H9 (cell line): ENCODE measurements around the gene CRACR2A. TPM values are rescaled to one million over a fixed set of nuclear protein-coding genes. Genes with fewer than 3 reads are reported as not detected.

Source experiments
- DNase-seq: peaks from one replicate; pipeline ENCODE4 v3.0.0-alpha.2; 2017
- H2AFZ ChIP-seq: one replicate; pipeline ENCODE4 v1.6.1; 2013; ENCODE audit warnings: mild to moderate bottlenecking, low read length, control low read depth, moderate library complexity
- H2AK5ac ChIP-seq: 2 replicates; pipeline ENCODE4 v1.6.1; 2013; ENCODE audit warnings: low read length, control low read depth, mixed read lengths; ENCODE audit not compliant: insufficient read length
- H2BK120ac ChIP-seq: one replicate; pipeline ENCODE4 v1.6.1; 2013; ENCODE audit warnings: low read depth, mild to moderate bottlenecking, low read length, control low read depth, inconsistent platforms; ENCODE audit not compliant: poor library complexity, severe bottlenecking
- H2BK12ac ChIP-seq: 2 replicates; pipeline ENCODE4 v1.6.1; 2013; ENCODE audit warnings: low read length, control low read depth, mixed read lengths, low read depth; ENCODE audit not compliant: insufficient read length
- H2BK15ac ChIP-seq: 2 replicates; pipeline ENCODE4 v1.6.1; 2013; ENCODE audit warnings: low read depth, low read length, control low read depth
- H2BK20ac ChIP-seq: one replicate; pipeline ENCODE4 v1.6.1; 2013; ENCODE audit warnings: low read depth, mild to moderate bottlenecking, low read length, control low read depth, inconsistent platforms; ENCODE audit not compliant: poor library complexity, severe bottlenecking
- H2BK5ac ChIP-seq: 2 replicates; pipeline ENCODE4 v1.6.1; 2013; ENCODE audit warnings: low read length, control low read depth, mixed read lengths; ENCODE audit not compliant: insufficient read length
- H3K14ac ChIP-seq: 2 replicates; pipeline ENCODE4 v1.6.1; 2013; ENCODE audit warnings: low read length, control low read depth; ENCODE audit not compliant: insufficient read depth
- H3K18ac ChIP-seq: 2 replicates; pipeline ENCODE4 v1.6.1; 2013; ENCODE audit warnings: low read depth, mild to moderate bottlenecking, mixed read lengths, low read length, control low read depth; ENCODE audit not compliant: insufficient read length
- H3K23ac ChIP-seq: 2 replicates; pipeline ENCODE4 v1.6.1; 2013; ENCODE audit warnings: low read length, control low read depth, mixed read lengths, low read depth; ENCODE audit not compliant: insufficient read length
- H3K23me2 ChIP-seq: 2 replicates; pipeline ENCODE4 v1.6.1; 2013; ENCODE audit warnings: low read depth, mild to moderate bottlenecking, mixed read lengths, low read length, control low read depth; ENCODE audit not compliant: insufficient read length, poor library complexity, severe bottlenecking
- H3K27ac ChIP-seq: 2 replicates; pipeline ENCODE4 v1.5.1; 2013; ENCODE audit warnings: low read length, control low read depth, mixed read lengths, low read depth; ENCODE audit not compliant: insufficient read length
- H3K27me3 ChIP-seq: 2 replicates; pipeline ENCODE4 v1.6.1; 2013; ENCODE audit warnings: low read length, control low read depth, inconsistent platforms; ENCODE audit not compliant: insufficient read depth
- H3K4ac ChIP-seq: 2 replicates; pipeline ENCODE4 v1.6.1; 2013; ENCODE audit warnings: low read depth, mild to moderate bottlenecking, control low read depth, inconsistent platforms, low read length, moderate library complexity
- H3K4me1 ChIP-seq: 2 replicates; pipeline ENCODE4 v1.6.1; 2013; ENCODE audit warnings: low read length, control low read depth, inconsistent platforms; ENCODE audit not compliant: insufficient read depth
- H3K4me2 ChIP-seq: 2 replicates; pipeline ENCODE4 v1.6.1; 2013; ENCODE audit warnings: low read length, control low read depth, mixed read lengths; ENCODE audit not compliant: insufficient read length, insufficient read depth
- H3K56ac ChIP-seq: 2 replicates; pipeline ENCODE4 v1.6.1; 2013; ENCODE audit warnings: low read depth, mild to moderate bottlenecking, mixed read lengths, low read length, control low read depth; ENCODE audit not compliant: insufficient read length
- H3K79me1 ChIP-seq: 2 replicates; pipeline ENCODE4 v1.6.1; 2013; ENCODE audit warnings: low read depth, mild to moderate bottlenecking, moderate library complexity, low read length, control low read depth, inconsistent platforms; ENCODE audit not compliant: insufficient read depth, poor library complexity, severe bottlenecking
- H3K79me2 ChIP-seq: 2 replicates; pipeline ENCODE4 v1.6.1; 2013; ENCODE audit warnings: low read length, control low read depth, inconsistent platforms; ENCODE audit not compliant: insufficient read depth
- H3K9ac ChIP-seq: 2 replicates; pipeline ENCODE4 v1.6.1; 2013; ENCODE audit warnings: low read length, control low read depth, mixed read lengths; ENCODE audit not compliant: insufficient read length; ENCODE audit errors: extremely low read depth
- H3K9me3 ChIP-seq: one replicate; pipeline ENCODE4 v1.6.1; 2013; ENCODE audit warnings: low read depth, low read length, inconsistent platforms; ENCODE audit not compliant: control insufficient read depth
- H3T11ph ChIP-seq: one replicate; pipeline ENCODE4 v1.6.1; 2013; ENCODE audit warnings: mild to moderate bottlenecking, low read length, control low read depth, inconsistent platforms
- H4K20me1 ChIP-seq: one replicate; pipeline ENCODE4 v1.6.1; 2013; ENCODE audit not compliant: control insufficient read depth, insufficient read length, insufficient read depth
- H4K5ac ChIP-seq: 2 replicates; pipeline ENCODE4 v1.6.1; 2013; ENCODE audit warnings: low read depth, mild to moderate bottlenecking, mixed read lengths, low read length, control low read depth; ENCODE audit not compliant: insufficient read length
- H4K8ac ChIP-seq: replicated peaks from 2 replicates; pipeline ENCODE4 v1.6.1; 2013; ENCODE audit warnings: low read length, control low read depth, mixed read lengths, low read depth; ENCODE audit not compliant: insufficient read length
- H4K91ac ChIP-seq: 2 replicates; pipeline ENCODE4 v1.6.1; 2013; ENCODE audit warnings: low read depth, mild to moderate bottlenecking, moderate library complexity, mixed read lengths, low read length, control low read depth; ENCODE audit not compliant: insufficient read length
- H3K27ac Mint-ChIP-seq, 3 experiments: 2 replicates in 2 of 3; 3 replicates in 1 of 3; pipeline ENCODE4 v1.8.0; 2020 to 2021; ENCODE audit warnings: mixed read lengths in 3 of 3, mild to moderate bottlenecking in 1 of 3, moderate library complexity in 1 of 3
- H3K27me3 Mint-ChIP-seq: 2 replicates; pipeline ENCODE4 v1.8.0; 2021; ENCODE audit warnings: low read depth, mild to moderate bottlenecking, moderate library complexity, mixed read lengths
- H3K36me3 Mint-ChIP-seq, 3 experiments: 2 replicates in 2 of 3; 3 replicates in 1 of 3; pipeline ENCODE4 v1.8.0; 2020 to 2021; ENCODE audit warnings: low read depth in 3 of 3, mixed read lengths in 3 of 3; ENCODE audit not compliant: insufficient read depth in 1 of 3
- H3K4me1 Mint-ChIP-seq, 2 experiments: 2 replicates each; pipeline ENCODE4 v1.8.0; 2020; ENCODE audit warnings: mixed read lengths in 2 of 2
- H3K4me3 Mint-ChIP-seq, 2 experiments: 2 replicates in 1 of 2; 3 replicates in 1 of 2; pipeline ENCODE4 v1.8.0; 2020 to 2021; ENCODE audit warnings: mild to moderate bottlenecking in 2 of 2, mixed read lengths in 2 of 2, moderate library complexity in 1 of 2
- H3K9me3 Mint-ChIP-seq, 2 experiments: 2 replicates in 1 of 2; 3 replicates in 1 of 2; pipeline ENCODE4 v1.8.0; 2020; ENCODE audit warnings: mild to moderate bottlenecking in 2 of 2, mixed read lengths in 2 of 2, moderate library complexity in 1 of 2
- WGBS: extraction: QIAGEN DNeasy Blood & Tissue Kit; methylation state at CpG from one replicate; pipeline ENCODE4 v1.1.7; 2013; ENCODE audit warnings: missing lambda C conversion rate, low lambda C conversion rate, mixed read lengths; ENCODE audit not compliant: insufficient read length; ENCODE audit errors: extremely low coverage; 5-methylcytosine and 5-hydroxymethylcytosine counted together
- total RNA-seq: library from RNA; stranded (reverse); gene quantifications from 2 replicates; pipeline ENCODE4 v1.2.1, GENCODE V29; 2021
- TF ChIP-seq, protein P1 (sequence below): fragments of 200-600 bp; sonication (generic); conservative IDR thresholded peaks from 3 replicates; pipeline ENCODE4 v1.8.0; 2021; ENCODE audit warnings: antibody characterized with exemption, mild to moderate bottlenecking

Gene CRACR2A
- total RNA-seq, 1 experiment from 2014 or later, result 2.0 TPM

DNA sequence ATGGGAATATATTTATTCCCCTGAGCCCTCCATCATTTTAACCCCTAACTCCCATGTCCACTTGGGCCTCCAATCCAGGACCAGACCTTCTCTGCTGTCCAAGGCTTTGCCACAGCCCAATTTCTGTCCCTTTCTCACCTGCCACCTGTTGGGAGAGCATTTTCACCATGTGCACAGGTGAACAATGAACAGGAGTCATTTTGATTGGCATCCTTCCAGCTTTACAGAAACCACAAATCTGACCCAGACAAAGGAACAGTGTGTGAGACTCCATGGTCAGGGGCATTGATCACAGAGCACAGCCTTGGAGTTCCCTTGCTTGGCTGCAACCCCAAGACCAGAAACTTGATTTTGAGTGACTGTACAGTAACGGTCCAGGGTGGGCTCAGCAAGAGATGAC is 91.9 kb downstream of the CRACR2A start:
- no peaks in the 10 kb centered on the region for H3K9me3 Mint-ChIP-seq
- no peak overlapping the region for H2AK5ac ChIP-seq

More for the DNA sequence above, 91.9 kb downstream of the CRACR2A start:
- no peak overlapping the region for H3T11ph ChIP-seq
- H3K23me2 ChIP-seq, result no peaks in the 10 kb centered on the region
- no peaks in the 10 kb centered on the region for H3K36me3 Mint-ChIP-seq
- H4K8ac ChIP-seq, result no peak overlapping the region
- peaks cover 4% of the 10 kb centered on the region; the same call in 1 of the 2 replicates for H3K4me1 ChIP-seq
- H3K27me3 ChIP-seq, result no peaks in the 10 kb centered on the region
- H4K20me1 ChIP-seq, result no peaks in the 10 kb centered on the region
- no peak overlapping the region for H3K4me3 Mint-ChIP-seq
- no peaks in the 10 kb centered on the region for H3K79me1 ChIP-seq
- no peak overlapping the region for H3K18ac ChIP-seq
- H2BK5ac ChIP-seq, result no peak overlapping the region
- no peak overlapping the region for H3K14ac ChIP-seq
- no peak overlapping the region for H2BK120ac ChIP-seq
- no peak overlapping the region for H3K9ac ChIP-seq
- TF ChIP-seq, protein P1, sequence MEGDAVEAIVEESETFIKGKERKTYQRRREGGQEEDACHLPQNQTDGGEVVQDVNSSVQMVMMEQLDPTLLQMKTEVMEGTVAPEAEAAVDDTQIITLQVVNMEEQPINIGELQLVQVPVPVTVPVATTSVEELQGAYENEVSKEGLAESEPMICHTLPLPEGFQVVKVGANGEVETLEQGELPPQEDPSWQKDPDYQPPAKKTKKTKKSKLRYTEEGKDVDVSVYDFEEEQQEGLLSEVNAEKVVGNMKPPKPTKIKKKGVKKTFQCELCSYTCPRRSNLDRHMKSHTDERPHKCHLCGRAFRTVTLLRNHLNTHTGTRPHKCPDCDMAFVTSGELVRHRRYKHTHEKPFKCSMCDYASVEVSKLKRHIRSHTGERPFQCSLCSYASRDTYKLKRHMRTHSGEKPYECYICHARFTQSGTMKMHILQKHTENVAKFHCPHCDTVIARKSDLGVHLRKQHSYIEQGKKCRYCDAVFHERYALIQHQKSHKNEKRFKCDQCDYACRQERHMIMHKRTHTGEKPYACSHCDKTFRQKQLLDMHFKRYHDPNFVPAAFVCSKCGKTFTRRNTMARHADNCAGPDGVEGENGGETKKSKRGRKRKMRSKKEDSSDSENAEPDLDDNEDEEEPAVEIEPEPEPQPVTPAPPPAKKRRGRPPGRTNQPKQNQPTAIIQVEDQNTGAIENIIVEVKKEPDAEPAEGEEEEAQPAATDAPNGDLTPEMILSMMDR, result no peak
- DNase-seq, result no peak
- H2BK12ac ChIP-seq, result no peak overlapping the region
- no peak overlapping the region for H2BK20ac ChIP-seq
- H3K56ac ChIP-seq, result no peak overlapping the region
- WGBS, result no CpG with 5 or more reads among the region's 1 CpG
- H3K9me3 ChIP-seq, result no peaks in the 10 kb centered on the region
- H2AFZ ChIP-seq, result no peak overlapping the region
- peak overlapping the region in 1 of 3 experiments; percentile 38; a peak in 1 of 7 replicates for H3K27ac Mint-ChIP-seq
- H4K91ac ChIP-seq, result no peak overlapping the region
- H4K5ac ChIP-seq, result no peak overlapping the region
- no peaks in the 10 kb centered on the region for H3K79me2 ChIP-seq
- no peak overlapping the region for H3K4ac ChIP-seq
- H3K27ac ChIP-seq, result no peak overlapping the region
- H3K4me2 ChIP-seq, result no peak overlapping the region
- no peak overlapping the region for H2BK15ac ChIP-seq
- H3K4me1 Mint-ChIP-seq, result peaks cover 23 to 30% of the 10 kb centered on the region in 2 experiments
- no peak overlapping the region for H3K23ac ChIP-seq
- H3K27me3 Mint-ChIP-seq, result peaks cover 1% of the 10 kb centered on the region; the same call in 1 of the 2 replicates
